AG10803 (cell line): Measurements from ENCODE around the gene POLR3A.
A peak's percentile ranks its signal among the peaks of the same experiment; 100 is the strongest.

Experiments
- DNase-seq: peaks from one replicate; pipeline ENCODE4 v3.0.0; 2010; ENCODE audit warnings: low read depth
- H3K4me3 ChIP-seq: 2 replicates; pipeline ENCODE4 v1.5.1; 2011; ENCODE audit warnings: mild to moderate bottlenecking, low read length, control low read depth
- CTCF ChIP-seq: conservative IDR thresholded peaks from 2 replicates; pipeline ENCODE4 v1.5.1; 2011; ENCODE audit warnings: mild to moderate bottlenecking, low read length, control low read depth, inconsistent platforms

Gene POLR3A

GRCh38 chr10:78059906-78060702 is 30.8 kb upstream of the POLR3A start:
- no peak for TF ChIP-seq CTCF

GRCh38 chr10:78058562-78058961 is 29.2 kb upstream of the POLR3A start:
- no peak for TF ChIP-seq CTCF
- no peak overlapping the region for H3K4me3 ChIP-seq
- no peak for DNase-seq

More at GRCh38 chr10:78059906-78060702, 30.8 kb upstream of the POLR3A start:
- H3K4me3 ChIP-seq: no peak overlapping the region
- no peak for DNase-seq

GRCh38 chr10:78053211-78053868 is 24.0 kb upstream of the POLR3A start:
- no peak for TF ChIP-seq CTCF

GRCh38 chr10:78049851-78050250 is 20.5 kb upstream of the POLR3A start:
- no peak for TF ChIP-seq CTCF
- no peak overlapping the region for H3K4me3 ChIP-seq
- no peak for DNase-seq

More at GRCh38 chr10:78053211-78053868, 24.0 kb upstream of the POLR3A start:
- no peak overlapping the region for H3K4me3 ChIP-seq
- DNase-seq: peak; percentile 83

- H3K4me3 ChIP-seq: no peak overlapping the region
- DNase-seq: peak; percentile 81
- TF ChIP-seq CTCF: peak; percentile 95
Measured at GRCh38 chr10:78047314-78047891, 18.1 kb upstream of the POLR3A start.

- H3K4me3 ChIP-seq: no peak overlapping the region
- no peak for TF ChIP-seq CTCF
- no peak for DNase-seq
Measured at GRCh38 chr10:78046711-78047269, 17.5 kb upstream of the POLR3A start.
